GM12878 (cell line): ENCODE measurements around the gene AZU1. TPM values are rescaled to one million over a fixed set of nuclear protein-coding genes. Genes with fewer than 3 reads are reported as not detected.

Experiments
- ATAC-seq: fragments of 200-7000 bp; cut with Tn5 transposase; 3 replicates; pipeline ENCODE4 v1.9.1; 2020; ENCODE audit warnings: mild to moderate bottlenecking, moderate library complexity
- BruUV-seq: library from RNA; stranded (reverse); fragments of 400-500 nt; replicated peaks from 2 replicates; lab custom pipeline; 2021; lab: Mats Ljungman, UMichigan
- CTCF ChIA-PET: fragments of 300-600 bp; sonication (Branson Sonifier 250); formaldehyde crosslinking; extraction: SDS; loops from one replicate; lab custom pipeline; 2021; ENCODE audit warnings: inconsistent platforms; lab: Yijun Ruan, JAX
- POLR2A ChIA-PET: fragments of 350-600 bp; formaldehyde crosslinking; extraction: SDS; loops from one replicate; lab custom pipeline; 2021; ENCODE audit warnings: inconsistent platforms; lab: Charles Lee
- RAD21 ChIA-PET: fragments of 300-600 bp; sonication (Branson Sonifier 250); formaldehyde crosslinking; loops from one replicate; lab custom pipeline; 2023; ENCODE audit warnings: antibody characterized with exemption; ENCODE audit not compliant: unreplicated experiment; lab: Charles Lee
- SMC1A ChIA-PET: fragments of 300-600 bp; sonication (Branson Sonifier 250); formaldehyde crosslinking; loops from one replicate; lab custom pipeline; 2023; ENCODE audit not compliant: unreplicated experiment, uncharacterized antibody; lab: Charles Lee
- DNase-seq: peaks from one replicate; pipeline ENCODE4 v3.0.0-alpha.2; 2011; ENCODE audit warnings: low read depth, low spot score
- FAIRE-seq: peaks from 3 replicates; lab custom pipeline; 2011; peaks lifted over from hg19 to GRCh38; lab: Jason Lieb, UNC
- H2AFZ ChIP-seq: 2 replicates; pipeline ENCODE4 v1.6.0; 2011; ENCODE audit warnings: low read depth, low read length, control low read depth; ENCODE audit not compliant: control insufficient read depth
- H3K27ac ChIP-seq: 2 replicates; pipeline ENCODE4 v1.5.1; 2011; ENCODE audit warnings: control low read depth; ENCODE audit not compliant: control insufficient read depth, insufficient read depth
- H3K27me3 ChIP-seq, 2 experiments: replicated peaks in 1 of 2; 2 replicates each; pipeline versions ENCODE4 v1.6.0 to v1.6.1; 2011; ENCODE audit warnings: low read length in 1 of 2; ENCODE audit not compliant: control insufficient read depth in 2 of 2, insufficient read depth in 2 of 2
- H3K36me3 ChIP-seq, 2 experiments: 2 replicates each; pipeline ENCODE4 v1.5.1; 2011; ENCODE audit warnings: low read length in 1 of 2; ENCODE audit not compliant: control insufficient read depth in 2 of 2, insufficient read depth in 2 of 2
- H3K4me1 ChIP-seq: 2 replicates; pipeline ENCODE4 v1.6.1; 2011; ENCODE audit warnings: mild to moderate bottlenecking, low read length, moderate library complexity, mixed read lengths; ENCODE audit not compliant: control insufficient read depth, insufficient read depth
- H3K4me2 ChIP-seq: 2 replicates; pipeline ENCODE4 v1.6.0; 2011; ENCODE audit warnings: control low read depth; ENCODE audit not compliant: control insufficient read depth, insufficient read depth
- H3K4me3 ChIP-seq: fragments of 200-600 bp; sonication (generic); 2 replicates; pipeline ENCODE4 v1.5.1; 2016
- H3K79me2 ChIP-seq: 2 replicates; pipeline ENCODE4 v1.6.0; 2011; ENCODE audit warnings: low read length; ENCODE audit not compliant: control insufficient read depth, insufficient read depth
- H3K9ac ChIP-seq: 2 replicates; pipeline ENCODE4 v1.8.0; 2011; ENCODE audit warnings: low read length, control low read depth, mixed read lengths; ENCODE audit not compliant: control insufficient read depth, insufficient read depth
- H3K9me3 ChIP-seq: replicated peaks from 3 replicates; pipeline ENCODE4 v1.5.1; 2011; ENCODE audit warnings: mild to moderate bottlenecking, low read length; ENCODE audit not compliant: control insufficient read depth, insufficient read depth
- H4K20me1 ChIP-seq: 2 replicates; pipeline ENCODE4 v1.6.0; 2011; ENCODE audit not compliant: control insufficient read depth, insufficient read depth
- CBX3 ChIP-seq: fragments of 200-600 bp; sonication (generic); IDR thresholded peaks from 2 replicates; pipeline ENCODE4 v1.6.1; 2016; ENCODE audit warnings: low read depth, borderline replicate concordance
- SIN3A ChIP-seq: IDR thresholded peaks from 2 replicates; pipeline ENCODE4 v1.6.1; 2012; ENCODE audit warnings: low read depth, low read length, improper control_type of control experiment
- SREBF2 ChIP-seq: IDR thresholded peaks from 2 replicates; pipeline ENCODE4 v1.6.1; 2012; ENCODE audit warnings: mild to moderate bottlenecking, low read length
- ZNF687 ChIP-seq: fragments of 450-650 bp; IDR thresholded peaks from 2 replicates; pipeline ENCODE4 v1.6.1; 2017; ENCODE audit warnings: mild to moderate bottlenecking, moderate library complexity
- WGBS: methylation state at CpG from one replicate; pipeline ENCODE4 v1.1.6; 2016; ENCODE audit warnings: low lambda C conversion rate; ENCODE audit not compliant: insufficient replicate concordance, insufficient coverage; ENCODE audit errors: missing lambda C conversion rate; 5-methylcytosine and 5-hydroxymethylcytosine counted together
- in situ Hi-C: fragments of 300-500 bp; cut with MboI; formaldehyde crosslinking; loops from 9 replicates; pipeline ENCODE4 v1.14.3; 2018; ENCODE audit warnings: mixed read lengths
- intact Hi-C: fragments of 100-400 bp; cut with micrococcal nuclease; formaldehyde crosslinking; loops from one replicate; pipeline ENCODE4 v1.14.2; 2022; ENCODE audit not compliant: unreplicated experiment
- polyA plus RNA-seq, 11 experiments: library from polyadenylated mRNA; depleted of rRNA in 4 of 11; unstranded in 6 of 11; stranded (reverse) in 5 of 11; fragments of >200 nt; fragmentation: Nextera tagmentation in 4 of 11; fragmentation: Illumina TruSeq in 1 of 11; extraction: Ambion mirVana in 4 of 11; extraction: Trizol in 1 of 11; gene quantifications; 1 replicate in 1 of 11; 2 replicates in 10 of 11; pipeline versions ENCODE4 v1.2.1 to v1.2.3, GENCODE V29; 2011 to 2016; ENCODE audit warnings: inconsistent platforms in 2 of 11, missing spikeins in 2 of 11, low read depth in 1 of 11
- total RNA-seq, 4 experiments: library from RNA; depleted of rRNA in 3 of 4; stranded (reverse); fragments of >200 nt in 3 of 4; fragmentation: Illumina TruSeq in 1 of 4; extraction: Trizol in 1 of 4; gene quantifications; 2 replicates each; pipeline versions ENCODE4 v1.2.1 to v1.2.3, GENCODE V29; 2013 to 2021

Gene AZU1
- total and polyA plus RNA-seq, 10 of the 15 experiments (the other 5 are each of a cell fraction or from before 2014, with no cell fraction given), result not detected

GRCh38 chr19:789701-790060 lies 38.0 kb upstream of the AZU1 start:
- Histone ChIP-seq H3K4me3 (no peak overlapping the region), H3K27me3 (no peaks in the 10 kb centered on the region; a peak in 1 of 4 replicates), H2AFZ (no peak overlapping the region), H3K4me1 (no peaks in the 10 kb centered on the region), H3K9me3 (no peaks in the 10 kb centered on the region), H3K79me2 (no peaks in the 10 kb centered on the region), H3K27ac (no peak overlapping the region), H3K36me3 (no peaks in the 10 kb centered on the region), H3K4me2 (no peak overlapping the region), H4K20me1 (no peaks in the 10 kb centered on the region), H3K9ac (no peak overlapping the region)
- ChIA-PET POLR2A (no interaction called here), RAD21 (no interaction called here), CTCF (no interaction called here), SMC1A (no interaction called here)
- no peak for TF ChIP-seq SIN3A
- no peak for TF ChIP-seq SREBF2
- no peak for TF ChIP-seq CBX3
- no peak for TF ChIP-seq ZNF687
- FAIRE-seq, result no peak
- in situ Hi-C loops, result no loop called here
- intact Hi-C loops, result no loop called here
- no TSS peak for BruUV-seq
- WGBS, result 74% methylated on average over 9 of the region's 9 CpGs
- DNase-seq, result no peak
- ATAC-seq, result no peak
